Measurements from ENCODE around the gene CXXC4. TPM values are rescaled to one million over a fixed set of nuclear protein-coding genes. Genes with fewer than 3 reads are reported as not detected.

CXXC4 gene
- polyA plus RNA-seq, 2 of the 4 experiments (the other 2 are of a cell fraction), result 0.03 to 0.93 TPM

GRCh38 chr4:104469794-104470193, 24.9 kb downstream of the CXXC4 start:
- FAIRE-seq (no peak), ATAC-seq (no peak), DNase-seq (ENCODE audit: low read depth in 1 of 2, low spot score in 1 of 2) (no peak)
- Histone ChIP-seq H3K4me1 (no peaks in the 10 kb centered on the region), H3K4me2 (no peak overlapping the region), H3K27ac (no peak overlapping the region), H3K4me3 (no peak overlapping the region), H3K9me3 (no peaks in the 10 kb centered on the region)
- ChIA-PET POLR2A (no interaction called here), CTCF (no interaction called here)
- TF ChIP-seq ZC3H11A (IDR thresholded peaks at IDR 0.05) (no peak), CEBPB (IDR thresholded peaks at IDR 0.05) (no peak), RCOR1 (IDR thresholded peaks at IDR 0.05; ENCODE audit: low read depth, low read length) (no peak), RNF2 (IDR thresholded peaks at IDR 0.05; ENCODE audit: borderline replicate concordance, low read depth) (no peak), KDM1A (IDR thresholded peaks at IDR 0.05; ENCODE audit: low read depth) (no peak), CHD4 (IDR thresholded peaks at IDR 0.05; ENCODE audit: borderline replicate concordance) (no peak), ELK1 (IDR thresholded peaks at IDR 0.05; ENCODE audit: low read depth, low read length) (no peak), EHF (CRISPR knock-in tag; IDR thresholded peaks at IDR 0.05) (no peak), HDAC2 (IDR thresholded peaks at IDR 0.05) (no peak), REST (IDR thresholded peaks at IDR 0.05) (no peak), NR3C1 (IDR thresholded peaks at IDR 0.05) (no peak), FOXS1 (CRISPR knock-in tag; IDR thresholded peaks at IDR 0.05) (no peak), HEYL (CRISPR knock-in tag; IDR thresholded peaks at IDR 0.05) (no peak), MAX (IDR thresholded peaks at IDR 0.05) (no peak), ZNF302 (CRISPR knock-in tag; IDR thresholded peaks at IDR 0.05) (no peak), MAZ (IDR thresholded peaks at IDR 0.05; ENCODE audit: borderline replicate concordance, low read depth, low read length) (no peak), HES2 (IDR thresholded peaks at IDR 0.05) (no peak), POLR2AphosphoS2 (conservative IDR thresholded peaks at IDR 0.05; ENCODE audit: low read length) (no peak), MAFK (IDR thresholded peaks at IDR 0.05; ENCODE audit: partially characterized antibody) (no peak), GATA3 (IDR thresholded peaks at IDR 0.05; ENCODE audit: borderline replicate concordance) (no peak)

- Histone ChIP-seq H3K4me2 (no peak overlapping the region), H3K4me1 (no peaks in the 10 kb centered on the region), H3K4me3 (no peak overlapping the region), H3K9me3 (no peaks in the 10 kb centered on the region), H3K27ac (no peak overlapping the region)
- ChIA-PET CTCF (no interaction called here), POLR2A (no interaction called here)
- no peak for TF ChIP-seq REST (IDR thresholded peaks at IDR 0.05)
- TF ChIP-seq MAFK (IDR thresholded peaks at IDR 0.05; ENCODE audit: partially characterized antibody), result peak; percentile 89
- 82% methylated on average over 5 of the region's 5 CpGs for WGBS (ENCODE audit: missing lambda C conversion rate)
- no peak for DNase-seq (ENCODE audit: low read depth in 1 of 2, low spot score in 1 of 2)
- ATAC-seq, result no peak
- no peak for FAIRE-seq
These were observed 29.1 kb downstream of the CXXC4 start for GRCh38 chr4:104465619-104466018.
